ENCODE results near the gene PTGFR. TPM values are rescaled to one million over a fixed set of nuclear protein-coding genes. Genes with fewer than 3 reads are reported as not detected.

PTGFR gene
- polyA plus RNA-seq, 1 donor (not counting 4 experiments of a cell fraction or from before 2014, with no cell fraction given), result not detected

DNA sequence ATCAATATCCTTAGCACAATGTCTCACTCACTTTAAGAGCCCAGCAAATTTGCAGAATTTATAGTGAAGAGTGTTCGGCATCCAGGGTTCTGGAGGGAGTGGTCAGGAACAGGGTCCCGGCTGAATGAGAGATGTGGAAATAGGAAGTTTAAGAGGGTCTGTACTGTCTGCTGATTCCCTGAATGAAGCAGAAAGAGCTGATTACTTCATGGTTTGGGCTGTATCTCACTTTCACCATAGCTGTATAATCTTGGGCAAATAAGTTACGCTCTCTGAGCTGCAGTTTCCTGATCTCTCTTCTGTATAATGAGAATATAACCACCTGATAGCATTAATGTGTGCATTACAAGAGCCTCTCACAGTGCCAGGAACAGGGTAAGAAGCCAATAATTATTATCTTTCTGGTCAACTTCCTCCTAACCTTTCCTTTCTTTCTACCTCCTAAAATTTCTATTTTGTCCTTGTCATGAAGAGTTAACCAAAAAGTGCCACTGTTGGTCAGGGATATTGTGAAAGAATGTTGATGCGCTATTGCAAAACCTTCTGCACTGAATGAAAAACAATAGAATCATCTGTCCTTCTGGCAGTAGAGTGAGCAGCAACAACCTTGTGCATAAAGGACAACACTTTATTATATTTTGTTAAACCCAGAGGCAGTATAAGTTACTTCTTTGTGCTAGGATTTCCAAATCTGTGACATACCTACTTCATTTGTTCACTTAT is 14.7 kb upstream of the PTGFR start:
- H3K9me3 ChIP-seq (ENCODE audit: control insufficient read depth, low read depth, low read length), result no peaks in the 10 kb centered on the region
- H4K20me1 ChIP-seq (ENCODE audit: control insufficient read depth, extremely low read depth, insufficient read depth, low read length), result no peaks in the 10 kb centered on the region
- H3K27ac ChIP-seq (ENCODE audit: control insufficient read depth, insufficient read depth, low read length), result no peak overlapping the region
- no peak overlapping the region for H2AFZ ChIP-seq (ENCODE audit: control insufficient read depth, low read length)
- H3K4me3 ChIP-seq (ENCODE audit: control insufficient read depth in 2 of 3, extremely low read depth in 1 of 3, insufficient read depth in 2 of 3, low read depth in 1 of 3, low read length in 3 of 3), result no peak overlapping the region
- no peak for TF ChIP-seq EZH2 (IDR thresholded peaks at IDR 0.05; ENCODE audit: low read length)
- TF ChIP-seq, protein P1, sequence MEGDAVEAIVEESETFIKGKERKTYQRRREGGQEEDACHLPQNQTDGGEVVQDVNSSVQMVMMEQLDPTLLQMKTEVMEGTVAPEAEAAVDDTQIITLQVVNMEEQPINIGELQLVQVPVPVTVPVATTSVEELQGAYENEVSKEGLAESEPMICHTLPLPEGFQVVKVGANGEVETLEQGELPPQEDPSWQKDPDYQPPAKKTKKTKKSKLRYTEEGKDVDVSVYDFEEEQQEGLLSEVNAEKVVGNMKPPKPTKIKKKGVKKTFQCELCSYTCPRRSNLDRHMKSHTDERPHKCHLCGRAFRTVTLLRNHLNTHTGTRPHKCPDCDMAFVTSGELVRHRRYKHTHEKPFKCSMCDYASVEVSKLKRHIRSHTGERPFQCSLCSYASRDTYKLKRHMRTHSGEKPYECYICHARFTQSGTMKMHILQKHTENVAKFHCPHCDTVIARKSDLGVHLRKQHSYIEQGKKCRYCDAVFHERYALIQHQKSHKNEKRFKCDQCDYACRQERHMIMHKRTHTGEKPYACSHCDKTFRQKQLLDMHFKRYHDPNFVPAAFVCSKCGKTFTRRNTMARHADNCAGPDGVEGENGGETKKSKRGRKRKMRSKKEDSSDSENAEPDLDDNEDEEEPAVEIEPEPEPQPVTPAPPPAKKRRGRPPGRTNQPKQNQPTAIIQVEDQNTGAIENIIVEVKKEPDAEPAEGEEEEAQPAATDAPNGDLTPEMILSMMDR (optimal IDR thresholded peaks at IDR 0.05 in 1 of 3, IDR thresholded peaks at IDR 0.05 in 1 of 3, conservative IDR thresholded peaks at IDR 0.05 in 1 of 3; ENCODE audit: extremely low read depth in 1 of 3, insufficient read depth in 2 of 3, low read length in 3 of 3), result no peak
- no peaks in the 10 kb centered on the region for H3K4me1 ChIP-seq (ENCODE audit: control insufficient read depth, extremely low read depth, insufficient read depth, low read length)
- no peak overlapping the region for H3K4me2 ChIP-seq (ENCODE audit: control insufficient read depth, extremely low read depth, insufficient read depth, low read depth, low read length)
- FAIRE-seq (no peak), DNase-seq (ENCODE audit: low read depth, low spot score) (no peak)
- H3K36me3 ChIP-seq (ENCODE audit: control insufficient read depth in 2 of 2, extremely low read depth in 1 of 2, insufficient read depth in 2 of 2, low read length in 2 of 2), result no peaks in the 10 kb centered on the region
- H3K27me3 ChIP-seq (ENCODE audit: control insufficient read depth, extremely low read depth, insufficient read depth, low read length), result no peaks in the 10 kb centered on the region
- H3K9ac ChIP-seq (ENCODE audit: control insufficient read depth, extremely low read depth, insufficient read depth, low read length), result no peak overlapping the region
- H3K79me2 ChIP-seq (ENCODE audit: control insufficient read depth, insufficient read depth, low read length), result no peaks in the 10 kb centered on the region
- H3K9me1 ChIP-seq (ENCODE audit: control insufficient read depth, extremely low read depth, insufficient read depth, low read length), result no peaks in the 10 kb centered on the region
- dilution Hi-C loops (cut with MboI; ENCODE audit: extremely low pct_ligation_motif_present, low sequenced_read_pairs), result no loop called here

DNA sequence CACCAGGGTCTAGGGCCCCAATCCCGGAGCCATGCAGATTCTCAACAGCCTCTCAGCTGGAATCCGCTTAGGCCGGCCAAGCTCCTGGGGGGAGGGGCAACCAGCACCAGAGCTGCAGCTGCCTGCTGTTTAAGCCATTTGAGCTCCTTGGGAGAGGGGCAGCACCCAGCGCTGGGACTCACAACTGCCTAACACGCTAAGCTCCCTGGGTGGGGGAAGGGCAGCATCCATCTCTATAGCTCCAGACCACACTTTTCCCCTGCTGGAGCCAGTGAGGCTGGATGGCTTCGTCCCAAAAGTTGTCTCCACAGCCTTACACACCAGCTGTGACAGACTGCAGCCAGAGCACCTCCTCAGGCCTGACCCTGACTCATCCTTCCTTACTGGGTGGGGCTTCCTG is 6.9 kb upstream of the PTGFR start:
- Histone ChIP-seq H3K9me3 (ENCODE audit: control insufficient read depth, low read depth, low read length) (no peaks in the 10 kb centered on the region), H3K27ac (ENCODE audit: control insufficient read depth, insufficient read depth, low read length) (no peak overlapping the region), H3K9ac (ENCODE audit: control insufficient read depth, extremely low read depth, insufficient read depth, low read length) (no peak overlapping the region), H3K4me2 (ENCODE audit: control insufficient read depth, extremely low read depth, insufficient read depth, low read depth, low read length) (no peak overlapping the region), H3K9me1 (ENCODE audit: control insufficient read depth, extremely low read depth, insufficient read depth, low read length) (no peaks in the 10 kb centered on the region), H3K36me3 (ENCODE audit: control insufficient read depth in 2 of 2, extremely low read depth in 1 of 2, insufficient read depth in 2 of 2, low read length in 2 of 2) (no peaks in the 10 kb centered on the region), H3K4me3 (ENCODE audit: control insufficient read depth in 2 of 3, extremely low read depth in 1 of 3, insufficient read depth in 2 of 3, low read depth in 1 of 3, low read length in 3 of 3) (no peak overlapping the region), H2AFZ (ENCODE audit: control insufficient read depth, low read length) (no peak overlapping the region), H3K4me1 (ENCODE audit: control insufficient read depth, extremely low read depth, insufficient read depth, low read length) (no peaks in the 10 kb centered on the region), H3K79me2 (ENCODE audit: control insufficient read depth, insufficient read depth, low read length) (no peaks in the 10 kb centered on the region), H4K20me1 (ENCODE audit: control insufficient read depth, extremely low read depth, insufficient read depth, low read length) (no peaks in the 10 kb centered on the region), H3K27me3 (ENCODE audit: control insufficient read depth, extremely low read depth, insufficient read depth, low read length) (no peaks in the 10 kb centered on the region)
- FAIRE-seq (no peak), DNase-seq (ENCODE audit: low read depth, low spot score) (no peak)
- TF ChIP-seq EZH2 (IDR thresholded peaks at IDR 0.05; ENCODE audit: low read length), result no peak
- TF ChIP-seq, protein P1 (optimal IDR thresholded peaks at IDR 0.05 in 1 of 3, IDR thresholded peaks at IDR 0.05 in 1 of 3, conservative IDR thresholded peaks at IDR 0.05 in 1 of 3; ENCODE audit: extremely low read depth in 1 of 3, insufficient read depth in 2 of 3, low read length in 3 of 3), result no peak
- dilution Hi-C loops (cut with MboI; ENCODE audit: extremely low pct_ligation_motif_present, low sequenced_read_pairs), result no loop called here
